H1 (cell line): ENCODE data around the gene HOXC5. TPM values are rescaled to one million over a fixed set of nuclear protein-coding genes. Genes with fewer than 3 reads are reported as not detected.

ENCODE experiments used
- CTCF ChIA-PET: fragments of 300-600 bp; sonication (Branson Sonifier 250); formaldehyde crosslinking; loops from one replicate; lab custom pipeline; 2021; ENCODE audit not compliant: partially characterized antibody; lab: Charles Lee
- POLR2A ChIA-PET: fragments of 300-600 bp; sonication (Branson Sonifier 250); formaldehyde crosslinking; loops from one replicate; lab custom pipeline; 2021; ENCODE audit warnings: inconsistent platforms; ENCODE audit not compliant: partially characterized antibody; lab: Charles Lee
- DNase-seq, 2 experiments: peaks; one replicate each; pipeline versions ENCODE4 v3.0.0 to v3.0.0-alpha.2; 2010 to 2022; ENCODE audit warnings: low spot score in 2 of 2, low read depth in 1 of 2, mixed read lengths in 1 of 2
- FAIRE-seq: peaks from 2 replicates; lab custom pipeline; 2011; peaks lifted over from hg19 to GRCh38; lab: Jason Lieb, UNC
- H2AFZ ChIP-seq: 2 replicates; pipeline ENCODE4 v1.8.1; 2012; ENCODE audit warnings: low read length, inconsistent platforms
- H2AK5ac ChIP-seq: 2 replicates; pipeline ENCODE4 v1.6.1; 2013; ENCODE audit warnings: low read depth, low read length
- H2BK120ac ChIP-seq: replicated peaks from 2 replicates; pipeline ENCODE3; 2013; ENCODE audit warnings: low read depth, low read length, inconsistent platforms
- H2BK12ac ChIP-seq: 2 replicates; pipeline ENCODE4 v1.6.1; 2013; ENCODE audit warnings: low read depth, low read length
- H2BK15ac ChIP-seq: 2 replicates; pipeline ENCODE4 v1.6.1; 2013; ENCODE audit warnings: low read length
- H2BK20ac ChIP-seq: 2 replicates; pipeline ENCODE4 v1.6.1; 2013; ENCODE audit warnings: low read length
- H2BK5ac ChIP-seq: 2 replicates; pipeline ENCODE4 v1.6.1; 2013; ENCODE audit warnings: low read depth, low read length
- H3K14ac ChIP-seq: 2 replicates; pipeline ENCODE4 v1.6.1; 2013; ENCODE audit warnings: inconsistent platforms; ENCODE audit not compliant: insufficient read length
- H3K18ac ChIP-seq: 2 replicates; pipeline ENCODE4 v1.6.1; 2013; ENCODE audit warnings: low read length; ENCODE audit errors: extremely low read depth
- H3K23ac ChIP-seq: 2 replicates; pipeline ENCODE4 v1.6.1; 2013; ENCODE audit warnings: inconsistent platforms; ENCODE audit not compliant: insufficient read length
- H3K23me2 ChIP-seq: 2 replicates; pipeline ENCODE4 v1.6.1; 2013; ENCODE audit warnings: low read depth, low read length
- H3K27ac ChIP-seq: 2 replicates; pipeline ENCODE4 v1.6.1; 2011; ENCODE audit warnings: low read depth, low read length, inconsistent platforms
- H3K27me3 ChIP-seq, 4 experiments: replicated peaks in 1 of 4; 1 replicate in 1 of 4; 2 replicates in 3 of 4; pipeline versions ENCODE4 v1.6.1 to v1.8.1; 2011 to 2013; ENCODE audit warnings: low read length in 3 of 4, mild to moderate bottlenecking in 3 of 4, inconsistent platforms in 2 of 4, mixed read lengths in 2 of 4, moderate library complexity in 1 of 4; ENCODE audit not compliant: control insufficient read depth in 3 of 4, insufficient read depth in 3 of 4; ENCODE audit errors: extremely low read depth in 1 of 4
- H3K36me3 ChIP-seq, 4 experiments: 2 replicates each; pipeline versions ENCODE4 v1.6.1 to v1.8.1; 2011 to 2013; ENCODE audit warnings: mild to moderate bottlenecking in 4 of 4, low read length in 3 of 4, moderate library complexity in 2 of 4, control low read depth in 1 of 4, inconsistent platforms in 1 of 4; ENCODE audit not compliant: insufficient read depth in 4 of 4, control insufficient read depth in 2 of 4
- H3K4ac ChIP-seq: replicated peaks from 2 replicates; pipeline ENCODE3; 2013; ENCODE audit warnings: low read length, low read depth, mixed read lengths, inconsistent platforms; ENCODE audit not compliant: insufficient read length
- H3K4me1 ChIP-seq, 4 experiments: replicated peaks in 1 of 4; 1 replicate in 1 of 4; 2 replicates in 3 of 4; pipeline versions ENCODE4 v1.6.1 to v1.8.1; 2011 to 2013; ENCODE audit warnings: low read length in 3 of 4, inconsistent platforms in 2 of 4, mixed read lengths in 1 of 4; ENCODE audit not compliant: insufficient read depth in 4 of 4, control insufficient read depth in 3 of 4
- H3K4me2 ChIP-seq, 2 experiments: 2 replicates each; pipeline versions ENCODE4 v1.6.1 to v1.8.1; 2011 to 2013; ENCODE audit warnings: low read depth in 2 of 2, low read length in 2 of 2, control low read depth in 1 of 2, inconsistent platforms in 1 of 2, mild to moderate bottlenecking in 1 of 2; ENCODE audit not compliant: insufficient read depth in 1 of 2
- H3K4me3 ChIP-seq, 4 experiments: fragments of 200-600, 300-600 bp in 1 of 4; sonication (generic), shearing (Covaris generic), sonication (Bioruptor Twin) in 1 of 4; 2 replicates each; pipeline versions ENCODE4 v1.5.1 to v1.8.1; 2011 to 2016; ENCODE audit warnings: low read length in 4 of 4, low read depth in 3 of 4, control low read depth in 2 of 4, inconsistent platforms in 2 of 4, mild to moderate bottlenecking in 2 of 4, mixed read lengths in 1 of 4, moderate library complexity in 1 of 4; ENCODE audit not compliant: insufficient read depth in 2 of 4; ENCODE audit errors: extremely low read depth in 1 of 4
- H3K56ac ChIP-seq: replicated peaks from 2 replicates; pipeline ENCODE3; 2013; ENCODE audit warnings: low read depth, mild to moderate bottlenecking, mixed read lengths, low read length, inconsistent platforms; ENCODE audit not compliant: insufficient read length
- H3K79me1 ChIP-seq: 2 replicates; pipeline ENCODE4 v1.6.1; 2013; ENCODE audit warnings: low read depth, low read length, control low read depth
- H3K79me2 ChIP-seq, 2 experiments: 2 replicates each; pipeline versions ENCODE4 v1.6.1 to v1.8.1; 2012 to 2013; ENCODE audit warnings: low read length in 2 of 2, mild to moderate bottlenecking in 2 of 2, inconsistent platforms in 1 of 2; ENCODE audit not compliant: insufficient read depth in 2 of 2, control insufficient read depth in 1 of 2
- H3K9ac ChIP-seq, 4 experiments: replicated peaks in 1 of 4; 1 replicate in 1 of 4; 2 replicates in 3 of 4; pipeline versions ENCODE4 v1.6.1 to v1.8.1; 2011 to 2013; ENCODE audit warnings: low read depth in 3 of 4, low read length in 3 of 4, control low read depth in 2 of 4, mild to moderate bottlenecking in 2 of 4, moderate library complexity in 2 of 4, inconsistent platforms in 1 of 4; ENCODE audit errors: extremely low read depth in 1 of 4
- H3K9me3 ChIP-seq, 2 experiments: 2 replicates each; pipeline versions ENCODE4 v1.6.1 to v1.8.1; 2012 to 2013; ENCODE audit warnings: mild to moderate bottlenecking in 2 of 2, moderate library complexity in 2 of 2, control low read depth in 1 of 2, inconsistent platforms in 1 of 2, low read depth in 1 of 2, low read length in 1 of 2, mixed read lengths in 1 of 2; ENCODE audit not compliant: insufficient read depth in 2 of 2
- H4K20me1 ChIP-seq, 2 experiments: replicated peaks in 1 of 2; 2 replicates each; pipeline versions ENCODE3 to v1.8.1; 2011 to 2013; ENCODE audit warnings: inconsistent platforms in 2 of 2, low read length in 2 of 2, mild to moderate bottlenecking in 1 of 2; ENCODE audit not compliant: insufficient read depth in 2 of 2, control insufficient read depth in 1 of 2
- H4K5ac ChIP-seq: 2 replicates; pipeline ENCODE4 v1.6.1; 2013; ENCODE audit warnings: low read length, low read depth, mixed read lengths, inconsistent platforms; ENCODE audit not compliant: insufficient read length
- H4K8ac ChIP-seq: 2 replicates; pipeline ENCODE4 v1.8.0; 2013; ENCODE audit warnings: mild to moderate bottlenecking, moderate library complexity, low read length, inconsistent platforms; ENCODE audit not compliant: insufficient read depth; ENCODE audit errors: extremely low read depth
- H4K91ac ChIP-seq: replicated peaks from 2 replicates; pipeline ENCODE3; 2013; ENCODE audit warnings: low read length, mixed read lengths, inconsistent platforms; ENCODE audit not compliant: insufficient read length
- BACH1 ChIP-seq: IDR thresholded peaks from 2 replicates; pipeline ENCODE4 v1.6.1; 2012; ENCODE audit warnings: low read length, improper control_type of control experiment
- BRCA1 ChIP-seq: IDR thresholded peaks from 2 replicates; pipeline ENCODE4 v1.6.1; 2012; ENCODE audit warnings: low read depth, low read length, improper control_type of control experiment
- CBX8 ChIP-seq: fragments of 300-800, 300-1000 bp; sonication (generic); IDR thresholded peaks from 2 replicates; pipeline ENCODE4 v1.7.1; 2016; ENCODE audit warnings: low read depth, low read length, borderline replicate concordance
- EGR1 ChIP-seq: IDR thresholded peaks from 2 replicates; pipeline ENCODE4 v1.6.1; 2011; ENCODE audit warnings: low read depth, low read length, borderline replicate concordance
- EP300 ChIP-seq, 2 experiments: IDR thresholded peaks; 1 replicate in 1 of 2; 2 replicates in 1 of 2; pipeline ENCODE4 v1.6.1; 2011 to 2012; ENCODE audit warnings: low read depth in 2 of 2, low read length in 2 of 2, mild to moderate bottlenecking in 2 of 2, borderline replicate concordance in 1 of 2, inconsistent platforms in 1 of 2, moderate library complexity in 1 of 2
- POU5F1 ChIP-seq: IDR thresholded peaks from 2 replicates; pipeline ENCODE4 v1.6.1; 2011; ENCODE audit warnings: low read depth, mild to moderate bottlenecking, low read length, moderate library complexity
- SP1 ChIP-seq: IDR thresholded peaks from 2 replicates; pipeline ENCODE4 v1.6.1; 2011; ENCODE audit warnings: low read depth, low read length
- WGBS, 2 experiments: shearing (Covaris generic) in 1 of 2; methylation state at CpG; one replicate each; pipeline versions ENCODE4 v1.1.6 to v1.1.7; 2013 to 2015; ENCODE audit warnings: low lambda C conversion rate in 2 of 2, mixed read lengths in 2 of 2, inconsistent platforms in 1 of 2, low coverage in 1 of 2, missing lambda C conversion rate in 1 of 2; ENCODE audit not compliant: insufficient replicate concordance in 2 of 2, insufficient coverage in 1 of 2, insufficient read length in 1 of 2; ENCODE audit errors: extremely low coverage in 1 of 2, missing lambda C conversion rate in 1 of 2; 5-methylcytosine and 5-hydroxymethylcytosine counted together
- polyA plus RNA-seq, 7 experiments: library from polyadenylated mRNA; depleted of rRNA in 3 of 7; stranded (reverse) in 5 of 7; unstranded in 2 of 7; fragments of >200 nt in 5 of 7; fragments of 200-250 nt in 2 of 7; gene quantifications; 1 replicate in 5 of 7; 2 replicates in 1 of 7; 4 replicates in 1 of 7; pipeline versions ENCODE4 v1.2.1 to v1.2.3, GENCODE V29; 2011 to 2013; ENCODE audit warnings: missing spikeins in 2 of 7, mixed read lengths in 2 of 7
- total RNA-seq: library from RNA; stranded (reverse); fragmentation: NEBNext Ultra II Directional; extraction: Animal tissue kit (Norgen Biotek cat#: 25700); gene quantifications from 2 replicates; pipeline ENCODE4 v1.2.1, GENCODE V29; 2021
- TF ChIP-seq, protein P1 (sequence below), 3 experiments: IDR thresholded peaks; 1 replicate in 2 of 3; 2 replicates in 1 of 3; pipeline versions ENCODE4 v1.5.1 to v1.6.1; 2011; ENCODE audit warnings: low read length in 3 of 3, mild to moderate bottlenecking in 3 of 3, inconsistent platforms in 2 of 3, low read depth in 1 of 3, moderate library complexity in 1 of 3; ENCODE audit not compliant: insufficient read depth in 1 of 3; ENCODE audit errors: control extremely low read depth in 1 of 3

HOXC5 gene
- total and polyA plus RNA-seq, 2 of the 8 experiments (the other 6 are each of a cell fraction or from before 2014, with no cell fraction given): not detected

DNA sequence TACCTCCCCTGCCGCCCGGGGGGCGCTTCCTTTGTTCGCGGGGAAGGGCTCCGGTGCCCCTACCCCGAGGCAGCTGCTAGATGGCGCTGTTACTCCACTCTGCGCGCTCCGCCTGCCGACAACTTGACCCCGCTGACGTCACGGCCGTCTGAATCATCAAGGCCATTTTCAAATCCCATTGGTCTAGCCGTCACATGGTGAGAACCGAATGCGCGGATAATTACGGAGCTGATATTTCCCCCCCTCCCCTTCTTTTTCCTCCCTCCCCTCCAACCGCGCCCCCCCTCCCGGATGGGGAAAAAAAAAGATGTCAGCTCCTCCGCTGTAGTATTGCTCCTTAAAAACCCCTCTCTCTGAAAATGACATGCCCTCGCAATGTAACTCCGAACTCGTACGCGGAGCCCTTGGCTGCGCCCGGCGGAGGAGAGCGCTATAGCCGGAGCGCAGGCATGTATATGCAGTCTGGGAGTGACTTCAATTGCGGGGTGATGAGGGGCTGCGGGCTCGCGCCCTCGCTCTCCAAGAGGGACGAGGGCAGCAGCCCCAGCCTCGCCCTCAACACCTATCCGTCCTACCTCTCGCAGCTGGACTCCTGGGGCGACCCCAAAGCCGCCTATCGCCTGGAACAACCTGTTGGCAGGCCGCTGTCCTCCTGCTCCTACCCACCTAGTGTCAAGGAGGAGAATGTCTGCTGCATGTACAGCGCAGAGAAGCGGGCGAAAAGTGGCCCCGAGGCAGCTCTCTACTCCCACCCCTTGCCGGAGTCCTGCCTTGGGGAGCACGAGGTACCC, 47.8 kb upstream of the HOXC5 start, which contains the start of gene HOXC10:
Gene HOXC10 (plus strand): TSS at position 246 of the 791 bp plus-strand sequence. CDS start 114 bp downstream, at position 360.
- ChIA-PET CTCF (interaction anchor here (0.5 to 5.8 kb wide), 42 partner anchors 8 to 771 kb away, joined by 3 to 91 read pairs (median 4); partner anchors contain the start of genes HOXC12, HOXC4, HOXC5 and HOXC8), POLR2A (interaction anchor here (0.9 to 1.2 kb wide), 5 partner anchors 10 to 39 kb away, joined by 3 to 4 read pairs (median 4); partner anchors contain the start of gene HOXC11)
- no peak within 1 kb of the TSS for H3K27ac ChIP-seq
- no peak within 1 kb of the TSS for H3K4ac ChIP-seq
- peak within 1 kb of the TSS; percentile 41 to 55; a peak in 3 of 4 replicates for H3K4me2 ChIP-seq
- no peak within 1 kb of the TSS for H3K14ac ChIP-seq
- FAIRE-seq (peak; percentile 36), DNase-seq (peak in 1 of 2 experiments; percentile 93)
- no peak within 1 kb of the TSS for H2BK15ac ChIP-seq
- H3K56ac ChIP-seq: no peak within 1 kb of the TSS
- peak within 1 kb of the TSS in 1 of 4 experiments; percentile 38; a peak in 2 of 8 replicates for H3K4me3 ChIP-seq
- H3K23me2 ChIP-seq: no peaks in the 10 kb centered on the region
- no peak within 1 kb of the TSS; the same call in 1 of the 2 replicates for H2BK20ac ChIP-seq
- no peaks in the 10 kb centered on the region for H3K79me1 ChIP-seq
- H4K8ac ChIP-seq: no peak within 1 kb of the TSS; the same call in 1 of the 2 replicates
- no peak within 1 kb of the TSS for H4K91ac ChIP-seq
- H3K18ac ChIP-seq: peak within 1 kb of the TSS; percentile 32
- no peak within 1 kb of the TSS for H2BK5ac ChIP-seq
- no peaks in the 10 kb centered on the region for H3K79me2 ChIP-seq
- peaks cover 0 to 6% (median 3%) of the 10 kb centered on the region in 4 experiments; a peak in 3 of 7 replicates for H3K4me1 ChIP-seq
- no peak within 1 kb of the TSS for H3K23ac ChIP-seq
- H2AFZ ChIP-seq: no peak within 1 kb of the TSS
- peak within 1 kb of the TSS; percentile 50; the same call in 1 of the 2 replicates for H2BK12ac ChIP-seq
- H3K27me3 ChIP-seq: peaks cover 92 to 99% (median 97%) of the 10 kb centered on the region in 4 experiments
- H3K36me3 ChIP-seq: peaks cover 0 to 8% (median 0%) of the 10 kb centered on the region in 4 experiments; a peak in 1 of 8 replicates
- H4K20me1 ChIP-seq: peaks cover 13 to 31% of the 10 kb centered on the region in 2 experiments
- H3K9ac ChIP-seq: no peak within 1 kb of the TSS
- H3K9me3 ChIP-seq: peaks cover 0 to 9% of the 10 kb centered on the region in 2 experiments; a peak in 1 of 4 replicates
- H4K5ac ChIP-seq: no peak within 1 kb of the TSS
- no peak within 1 kb of the TSS for H2AK5ac ChIP-seq
- no peak within 1 kb of the TSS for H2BK120ac ChIP-seq
- WGBS, 2 experiments: 13% methylated on average over 43 of the region's 55 CpGs; no CpG with 5 or more reads in 1 of the 2 experiments
- TF ChIP-seq, protein P1, sequence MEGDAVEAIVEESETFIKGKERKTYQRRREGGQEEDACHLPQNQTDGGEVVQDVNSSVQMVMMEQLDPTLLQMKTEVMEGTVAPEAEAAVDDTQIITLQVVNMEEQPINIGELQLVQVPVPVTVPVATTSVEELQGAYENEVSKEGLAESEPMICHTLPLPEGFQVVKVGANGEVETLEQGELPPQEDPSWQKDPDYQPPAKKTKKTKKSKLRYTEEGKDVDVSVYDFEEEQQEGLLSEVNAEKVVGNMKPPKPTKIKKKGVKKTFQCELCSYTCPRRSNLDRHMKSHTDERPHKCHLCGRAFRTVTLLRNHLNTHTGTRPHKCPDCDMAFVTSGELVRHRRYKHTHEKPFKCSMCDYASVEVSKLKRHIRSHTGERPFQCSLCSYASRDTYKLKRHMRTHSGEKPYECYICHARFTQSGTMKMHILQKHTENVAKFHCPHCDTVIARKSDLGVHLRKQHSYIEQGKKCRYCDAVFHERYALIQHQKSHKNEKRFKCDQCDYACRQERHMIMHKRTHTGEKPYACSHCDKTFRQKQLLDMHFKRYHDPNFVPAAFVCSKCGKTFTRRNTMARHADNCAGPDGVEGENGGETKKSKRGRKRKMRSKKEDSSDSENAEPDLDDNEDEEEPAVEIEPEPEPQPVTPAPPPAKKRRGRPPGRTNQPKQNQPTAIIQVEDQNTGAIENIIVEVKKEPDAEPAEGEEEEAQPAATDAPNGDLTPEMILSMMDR (IDR thresholded peaks at IDR 0.05; ENCODE audit: control extremely low read depth in 1 of 3, insufficient read depth in 1 of 3, low read depth in 1 of 3, low read length in 3 of 3): peak; percentile 84 to 97 (median 89)
- no peak for TF ChIP-seq POU5F1
- TF ChIP-seq EGR1: no peak
- no peak for TF ChIP-seq BACH1
- TF ChIP-seq SP1: 0 out of 2 replicates have a peak, but pooled peaks have one; percentile 41
- 0 out of 2 replicates have a peak, but pooled peaks have one; percentile 13 for TF ChIP-seq BRCA1
- peak; percentile 78; the same call in 1 of the 2 replicates for TF ChIP-seq CBX8
- TF ChIP-seq EP300 (IDR thresholded peaks at IDR 0.05; ENCODE audit: borderline replicate concordance in 1 of 2, low read depth in 2 of 2, low read length in 2 of 2): 0 out of 3 replicates have a peak, but pooled peaks of 1 of the 2 experiments have one; percentile 18
